ENCODE results near the gene EPM2AIP1. TPM values are rescaled to one million over a fixed set of nuclear protein-coding genes. Genes with fewer than 3 reads are reported as not detected.

EPM2AIP1 gene
- polyA plus RNA-seq, 1 donor from 2014 or later = 41.4 TPM

GRCh38 chr3:37026851-37027250, 33.9 kb upstream of the EPM2AIP1 start:
- Histone ChIP-seq H3K9me2 (ENCODE audit: insufficient read depth, low read length) (no peaks in the 10 kb centered on the region), H3K79me2 (replicated peaks; ENCODE audit: insufficient read depth, low read length) (no peaks in the 10 kb centered on the region), H2AFZ (ENCODE audit: low read depth, low read length) (no peak overlapping the region), H3K27me3 (ENCODE audit: insufficient read depth, low read depth, low read length) (no peaks in the 10 kb centered on the region), H3K9ac (ENCODE audit: low read length) (no peak overlapping the region), H3K4me2 (ENCODE audit: low read length) (no peak overlapping the region), H3K27ac (ENCODE audit: low read length) (no peak overlapping the region), H3K4me3 (ENCODE audit: low read length) (no peak overlapping the region), H3K36me3 (ENCODE audit: insufficient read depth, low read length) (peaks cover 22% of the 10 kb centered on the region), H3K9me3 (ENCODE audit: low read length) (no peaks in the 10 kb centered on the region), H4K20me1 (ENCODE audit: insufficient read depth) (no peaks in the 10 kb centered on the region), H3F3A (ENCODE audit: insufficient read depth, low read length, poor library complexity, severe bottlenecking) (no peaks in the 10 kb centered on the region)
- TF ChIP-seq POLR2AphosphoS5 (IDR thresholded peaks at IDR 0.05) (no peak), MXI1 (conservative IDR thresholded peaks at IDR 0.05; ENCODE audit: poor library complexity, severe bottlenecking) (no peak), EZH2 (IDR thresholded peaks at IDR 0.05; ENCODE audit: borderline replicate concordance, insufficient read depth, low read length, poor library complexity, severe bottlenecking) (no peak), RAD21 (conservative IDR thresholded peaks at IDR 0.05) (no peak), EP300 (conservative IDR thresholded peaks at IDR 0.05; ENCODE audit: poor library complexity, severe bottlenecking) (no peak), TAF1 (IDR thresholded peaks at IDR 0.05; ENCODE audit: low read depth) (no peak), CTCF (IDR thresholded peaks at IDR 0.05; ENCODE audit: poor library complexity, severe bottlenecking) (no peak), SMC3 (conservative IDR thresholded peaks at IDR 0.05; ENCODE audit: poor library complexity) (no peak), REST (IDR thresholded peaks at IDR 0.05; ENCODE audit: borderline replicate concordance) (no peak)

GRCh38 chr3:37025561-37026335, 32.8 kb upstream of the EPM2AIP1 start:
- H3F3A ChIP-seq (ENCODE audit: insufficient read depth, low read length, poor library complexity, severe bottlenecking) = no peaks in the 10 kb centered on the region
- H3K9me2 ChIP-seq (ENCODE audit: insufficient read depth, low read length) = no peaks in the 10 kb centered on the region
- no peak overlapping the region for H3K27ac ChIP-seq (ENCODE audit: low read length)
- H3K4me3 ChIP-seq (ENCODE audit: low read length) = no peak overlapping the region
- no peak overlapping the region for H3K4me2 ChIP-seq (ENCODE audit: low read length)
- H3K9me3 ChIP-seq (ENCODE audit: low read length) = no peaks in the 10 kb centered on the region
- TF ChIP-seq EZH2 (IDR thresholded peaks at IDR 0.05; ENCODE audit: borderline replicate concordance, insufficient read depth, low read length, poor library complexity, severe bottlenecking) (no peak), REST (IDR thresholded peaks at IDR 0.05; ENCODE audit: borderline replicate concordance) (no peak), SMC3 (conservative IDR thresholded peaks at IDR 0.05; ENCODE audit: poor library complexity) (no peak), CTCF (IDR thresholded peaks at IDR 0.05; ENCODE audit: poor library complexity, severe bottlenecking) (no peak), EP300 (conservative IDR thresholded peaks at IDR 0.05; ENCODE audit: poor library complexity, severe bottlenecking) (no peak), TAF1 (IDR thresholded peaks at IDR 0.05; ENCODE audit: low read depth) (no peak), POLR2AphosphoS5 (IDR thresholded peaks at IDR 0.05) (no peak)
- H2AFZ ChIP-seq (ENCODE audit: low read depth, low read length) = no peak overlapping the region
- H3K36me3 ChIP-seq (ENCODE audit: insufficient read depth, low read length) = peaks cover 24% of the 10 kb centered on the region
- no peak overlapping the region for H3K9ac ChIP-seq (ENCODE audit: low read length)
- H3K79me2 ChIP-seq (replicated peaks; ENCODE audit: insufficient read depth, low read length) = no peaks in the 10 kb centered on the region
- no peaks in the 10 kb centered on the region for H4K20me1 ChIP-seq (ENCODE audit: insufficient read depth)
- no peaks in the 10 kb centered on the region for H3K27me3 ChIP-seq (ENCODE audit: insufficient read depth, low read depth, low read length)

All from neural cell (in vitro differentiated cells).